Gastrocnemius medialis (tissue), 4 donors: Measurements from ENCODE around the gene ADGRD1. TPM values are rescaled to one million over a fixed set of nuclear protein-coding genes. Genes with fewer than 3 reads are reported as not detected.

Experiments
- ATAC-seq, 2 donors: fragments of 150-250 bp; one replicate each; pipeline ENCODE4 v1.9.1; 2016
- DNase-seq, 2 donors: peaks; one replicate each; pipeline ENCODE4 v3.0.0-alpha.2; 2019
- H3K27ac ChIP-seq, 4 donors: fragments of 200-600 bp; sonication (generic); 1 replicate in 1 of 4; 2 replicates in 3 of 4; pipeline ENCODE4 v1.5.1; 2016 to 2018; ENCODE audit warnings: mild to moderate bottlenecking in 2 of 4, moderate library complexity in 1 of 4
- H3K27me3 ChIP-seq, 3 donors: fragments of 200-600 bp; sonication (generic) in 2 of 3; 1 replicate in 1 of 3; 2 replicates in 2 of 3; pipeline versions ENCODE4 v1.5.1 to v1.6.0; 2016 to 2019; ENCODE audit warnings: mild to moderate bottlenecking in 1 of 3, moderate library complexity in 1 of 3
- H3K36me3 ChIP-seq, 2 donors: fragments of 200-600 bp; sonication (generic) in 1 of 2; one replicate each; pipeline ENCODE4 v1.5.1; 2017 to 2018
- H3K4me1 ChIP-seq, 2 donors: fragments of 200-600 bp; sonication (generic) in 1 of 2; one replicate each; pipeline ENCODE4 v1.5.1; 2016 to 2017; ENCODE audit warnings: mild to moderate bottlenecking in 2 of 2
- H3K4me3 ChIP-seq, 4 donors: fragments of 200-600 bp; sonication (generic) in 3 of 4; 1 replicate in 1 of 4; 2 replicates in 3 of 4; pipeline ENCODE4 v1.5.1; 2016 to 2019; ENCODE audit warnings: mild to moderate bottlenecking in 2 of 4
- H3K9me3 ChIP-seq, 3 donors: fragments of 200-600 bp; sonication (generic) in 2 of 3; 1 replicate in 1 of 3; 2 replicates in 2 of 3; pipeline ENCODE4 v1.5.1; 2016 to 2019
- CTCF ChIP-seq, 5 experiments: fragments of 450-650 bp in 3 of 5; fragments of 200-600 bp in 2 of 5; sonication (generic) in 2 of 5; IDR thresholded peaks in 4 of 5; conservative IDR thresholded peaks in 1 of 5; 1 replicate in 4 of 5; 2 replicates in 1 of 5; pipeline ENCODE4 v1.5.1; 2016 to 2019; ENCODE audit warnings: antibody characterized with exemption in 5 of 5, mild to moderate bottlenecking in 3 of 5, moderate library complexity in 3 of 5
- POLR2A ChIP-seq, 2 donors: fragments of 450-650 bp; IDR thresholded peaks; one replicate each; pipeline ENCODE4 v1.6.1; 2017; ENCODE audit warnings: antibody characterized with exemption in 2 of 2, mild to moderate bottlenecking in 2 of 2, moderate library complexity in 2 of 2
- in situ Hi-C, 4 donors: fragments of 200-750 bp; cut with MboI; loops; one replicate each; pipeline versions ENCODE4 v1.15.0 to v1.8.0; 2017; ENCODE audit warnings: low sequenced_read_pairs in 4 of 4
- intact Hi-C: fragments of 100-400 bp; cut with DNase I; formaldehyde crosslinking; loops from one replicate; pipeline ENCODE4 v1.15.1; 2023; ENCODE audit warnings: low total_unique reads
- total RNA-seq, 4 donors: library from RNA; depleted of rRNA; stranded (reverse); fragments of >200 nt; gene quantifications; one replicate each; pipeline versions ENCODE4 v1.1.0 to v1.2.3, GENCODE V29; 2016

ADGRD1 gene
- total RNA-seq, 4 donors from 2014 or later = 5.3 to 9.6 (median 8.2) TPM

GRCh38 chr12:131101703-131102492 lies 148.2 kb downstream of the ADGRD1 start:
- H3K9me3 ChIP-seq = no peaks in the 10 kb centered on the region
- H3K27ac ChIP-seq = no peak overlapping the region
- no peaks in the 10 kb centered on the region for H3K27me3 ChIP-seq
- H3K4me1 ChIP-seq = peaks cover 3 to 5% of the 10 kb centered on the region in 2 donors
- no peak for ATAC-seq
- no peaks in the 10 kb centered on the region for H3K36me3 ChIP-seq
- H3K4me3 ChIP-seq = no peak overlapping the region
- in situ Hi-C loops (loop anchor here in 1 of 4 donors (25.0 kb wide), 1 partner anchor 885 kb away; no protein-coding TSS in a partner anchor), intact Hi-C loops (loop anchor here (5.0 to 10.0 kb wide), 2 partner anchors 733 to 900 kb away; no protein-coding TSS in a partner anchor)
- TF ChIP-seq POLR2A (IDR thresholded peaks at IDR 0.05) (no peak), CTCF (IDR thresholded peaks at IDR 0.05 in 4 of 5, conservative IDR thresholded peaks at IDR 0.05 in 1 of 5) (no peak)
- no peak for DNase-seq

- DNase-seq (no peak), ATAC-seq (no peak)
- Histone ChIP-seq H3K9me3 (no peaks in the 10 kb centered on the region), H3K4me1 (peaks cover 3 to 5% of the 10 kb centered on the region in 2 donors), H3K27ac (no peak overlapping the region), H3K27me3 (no peaks in the 10 kb centered on the region), H3K36me3 (no peaks in the 10 kb centered on the region), H3K4me3 (no peak overlapping the region)
- TF ChIP-seq POLR2A (IDR thresholded peaks at IDR 0.05) (no peak), CTCF (IDR thresholded peaks at IDR 0.05 in 4 of 5, conservative IDR thresholded peaks at IDR 0.05 in 1 of 5) (no peak)
- intact Hi-C loops = loop anchor here (5.0 to 10.0 kb wide), 2 partner anchors 732 to 900 kb away; no protein-coding TSS in a partner anchor
- in situ Hi-C loops = loop anchor here in 1 of 4 donors (25.0 kb wide), 1 partner anchor 885 kb away; no protein-coding TSS in a partner anchor
Measured at GRCh38 chr12:131102493-131102931, 148.8 kb downstream of the ADGRD1 start.

- Histone ChIP-seq H3K4me1 (peaks cover 3 to 5% of the 10 kb centered on the region in 2 donors), H3K4me3 (no peak overlapping the region), H3K27ac (no peak overlapping the region), H3K27me3 (no peaks in the 10 kb centered on the region), H3K36me3 (no peaks in the 10 kb centered on the region), H3K9me3 (no peaks in the 10 kb centered on the region)
- TF ChIP-seq CTCF (IDR thresholded peaks at IDR 0.05 in 4 of 5, conservative IDR thresholded peaks at IDR 0.05 in 1 of 5) (no peak), POLR2A (IDR thresholded peaks at IDR 0.05) (no peak)
- DNase-seq (peak in 1 of 2 donors; percentile 1), ATAC-seq (no peak)
- intact Hi-C loops = loop anchor here (5.0 to 10.0 kb wide), 2 partner anchors 732 to 899 kb away; no protein-coding TSS in a partner anchor
- in situ Hi-C loops = loop anchor here in 1 of 4 donors (25.0 kb wide), 1 partner anchor 884 kb away; no protein-coding TSS in a partner anchor
Measured at GRCh38 chr12:131102991-131103668, 149.4 kb downstream of the ADGRD1 start.

- intact Hi-C loops (loop anchor here (5.0 to 10.0 kb wide), 2 partner anchors 731 to 898 kb away; no protein-coding TSS in a partner anchor), in situ Hi-C loops (loop anchor here in 1 of 4 donors (25.0 kb wide), 1 partner anchor 883 kb away; no protein-coding TSS in a partner anchor)
- TF ChIP-seq CTCF (IDR thresholded peaks at IDR 0.05 in 4 of 5, conservative IDR thresholded peaks at IDR 0.05 in 1 of 5) (no peak), POLR2A (IDR thresholded peaks at IDR 0.05) (no peak)
- Histone ChIP-seq H3K36me3 (no peaks in the 10 kb centered on the region), H3K27ac (no peak overlapping the region), H3K27me3 (no peaks in the 10 kb centered on the region), H3K9me3 (no peaks in the 10 kb centered on the region), H3K4me1 (peaks cover 3 to 5% of the 10 kb centered on the region in 2 donors), H3K4me3 (no peak overlapping the region)
- DNase-seq (peak in 1 of 2 donors; percentile 1), ATAC-seq (no peak)
Measured at GRCh38 chr12:131103669-131104462, 150.2 kb downstream of the ADGRD1 start.
